GM19397 (cell line): ENCODE data around the gene GREB1L.
"Not testable (repeated sequence)": the region's sequence is repeated elsewhere in the genome, so short reads cannot be mapped to it uniquely, and the experiment has no call there.

Experiments
- ATAC-seq: cut with Tn5 transposase; IDR thresholded peaks from one replicate; pipeline ENCODE4 v1.9.1; 2021; ENCODE audit warnings: mild to moderate bottlenecking, moderate library complexity; ENCODE audit not compliant: unreplicated experiment

GREB1L gene

GRCh38 chr18:21303895-21304294 lies 61.9 kb downstream of the GREB1L start:
- no peak for ATAC-seq

GRCh38 chr18:21305621-21306020 lies 63.6 kb downstream of the GREB1L start:
- ATAC-seq: no peak

- ATAC-seq: no peak
These were observed 64.3 kb downstream of the GREB1L start for GRCh38 chr18:21306368-21306767.

DNA sequence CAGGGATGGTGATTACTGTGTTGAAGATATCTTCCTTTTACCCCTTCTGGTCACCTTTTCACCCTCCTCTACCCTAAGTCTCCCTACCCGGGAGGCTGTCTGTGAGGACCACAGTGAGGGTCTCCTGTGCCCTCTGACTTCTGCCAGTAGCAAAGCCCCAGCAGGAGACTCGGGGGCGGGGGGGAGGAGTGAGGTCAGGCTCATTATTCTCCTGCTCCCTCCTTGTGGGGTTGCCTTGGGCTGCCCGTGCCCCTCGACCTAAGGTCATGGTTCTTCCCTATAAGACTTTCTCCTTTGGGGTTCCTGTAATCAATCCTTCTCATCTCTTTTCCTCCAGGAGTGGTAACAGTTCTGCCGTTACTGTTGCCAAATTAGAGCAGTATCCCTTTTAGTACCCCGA lies 65.5 kb downstream of the GREB1L start:
- ATAC-seq: no peak

DNA sequence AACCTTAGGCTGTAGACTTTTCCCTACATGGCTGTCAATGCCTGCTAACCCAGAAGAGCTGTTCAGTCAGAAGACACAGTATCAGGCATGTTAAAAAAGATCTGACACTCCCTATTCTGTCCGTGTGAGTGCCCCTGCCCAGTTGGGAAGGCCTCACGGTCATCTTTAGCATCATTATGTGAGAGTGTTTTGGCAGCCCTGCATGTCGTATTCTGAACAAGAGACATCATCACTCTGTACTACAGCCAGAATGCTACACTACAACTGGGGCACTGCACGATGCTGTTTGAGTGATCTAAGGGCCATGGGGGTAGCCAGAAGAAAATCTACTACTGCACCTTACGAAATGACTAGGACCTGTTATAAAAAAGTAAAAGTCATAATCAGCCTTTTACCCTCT lies 67.2 kb downstream of the GREB1L start:
- ATAC-seq: no peak

DNA sequence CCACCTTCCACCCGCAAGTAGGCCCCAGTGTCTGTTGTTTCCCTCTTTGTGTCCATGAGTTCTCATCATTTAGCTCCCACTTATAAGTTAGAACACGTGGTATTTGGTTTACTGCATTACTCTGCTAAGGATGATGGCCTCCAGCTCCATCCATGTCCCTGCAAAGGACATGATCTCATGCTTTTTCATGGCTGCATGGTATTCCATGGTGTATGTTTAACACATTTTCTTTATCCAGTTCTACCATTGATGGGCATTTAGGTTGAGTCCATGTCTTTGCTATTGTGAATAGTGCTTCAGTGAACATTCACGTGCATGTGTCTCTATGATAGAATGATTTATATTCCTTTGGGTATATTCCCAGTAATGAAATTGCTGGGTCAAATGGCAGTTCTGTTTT lies 69.9 kb downstream of the GREB1L start:
- not testable (repeated sequence) for ATAC-seq

- no peak for ATAC-seq
These were observed 71.5 kb downstream of the GREB1L start for GRCh38 chr18:21313576-21313975.

DNA sequence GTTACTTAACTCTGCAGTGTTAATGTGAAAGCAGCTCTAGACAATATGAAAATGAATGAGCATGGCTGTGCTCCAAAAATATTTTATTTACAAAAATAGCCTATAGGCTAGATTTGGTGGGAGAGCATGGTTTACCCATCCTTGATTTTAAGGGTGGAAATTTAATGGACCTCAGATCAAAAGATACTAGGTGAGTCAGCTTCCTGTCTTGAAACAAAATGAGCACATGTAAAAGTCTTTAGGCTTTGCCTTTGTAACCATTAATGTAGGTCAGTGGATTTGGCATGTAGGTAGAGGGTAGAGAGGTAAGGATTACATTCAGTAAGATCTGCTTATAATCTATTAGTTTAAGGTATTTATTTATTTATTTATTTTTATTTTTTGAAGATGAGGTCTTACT lies 72.7 kb downstream of the GREB1L start:
- ATAC-seq: no peak

- ATAC-seq: not testable (repeated sequence)
These were observed 73.1 kb downstream of the GREB1L start for GRCh38 chr18:21315126-21315525.

- no peak for ATAC-seq
These were observed 73.7 kb downstream of the GREB1L start for GRCh38 chr18:21315741-21316197.

- ATAC-seq: no peak
These were observed 74.3 kb downstream of the GREB1L start for GRCh38 chr18:21316296-21316695.

GRCh38 chr18:21321711-21322110 lies 79.7 kb downstream of the GREB1L start:
- no peak for ATAC-seq

- ATAC-seq: no peak
These were observed 85.1 kb downstream of the GREB1L start for GRCh38 chr18:21327101-21327500.

- ATAC-seq: no peak
These were observed 88.2 kb downstream of the GREB1L start for GRCh38 chr18:21330122-21330701.

DNA sequence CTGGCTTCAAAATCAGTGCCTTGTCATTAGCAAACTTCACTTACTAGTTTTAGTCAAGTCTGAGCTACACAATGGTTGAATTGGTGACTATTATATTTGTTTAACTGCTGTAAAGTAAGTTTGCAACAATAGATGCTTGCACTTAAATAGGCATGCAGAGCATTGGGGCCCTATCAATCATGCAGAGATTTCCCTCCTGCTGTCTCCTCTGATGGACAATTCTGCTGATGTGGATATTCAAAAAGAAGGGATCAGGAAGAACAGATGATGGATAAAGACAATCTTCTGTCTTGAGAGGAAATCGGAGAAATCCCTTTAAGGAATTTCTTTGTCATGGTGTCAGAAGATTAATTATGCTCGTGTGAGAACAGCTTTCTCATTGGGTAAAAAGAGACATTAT lies 89.0 kb downstream of the GREB1L start:
- ATAC-seq: no peak

DNA sequence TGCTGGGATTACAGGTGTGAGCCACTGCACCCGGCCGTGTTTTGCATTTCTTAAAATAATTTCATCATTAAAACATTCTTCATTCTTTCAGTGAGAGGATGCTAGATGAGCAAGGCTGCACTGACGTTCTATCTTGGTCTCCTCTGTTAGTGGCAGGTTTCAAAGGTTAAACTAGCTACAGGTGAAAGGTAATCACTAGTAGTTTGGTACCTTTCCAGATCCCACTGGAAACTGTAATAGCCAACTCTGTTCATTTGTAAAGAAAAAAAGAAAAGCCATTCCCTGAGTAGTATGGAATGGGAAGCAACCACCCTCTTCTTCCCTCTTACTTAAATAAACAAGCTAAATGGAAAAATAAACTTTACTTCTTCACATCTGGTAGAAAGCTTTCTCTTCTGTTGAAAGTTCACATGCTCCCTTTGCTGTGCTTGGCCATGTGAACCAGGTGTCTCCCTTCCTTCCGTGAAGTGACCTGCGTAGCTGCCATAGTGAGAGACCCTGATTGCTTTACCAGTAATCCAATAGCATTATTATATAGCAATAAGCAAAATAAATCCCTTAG lies 94.0 kb downstream of the GREB1L start:
- no peak for ATAC-seq

DNA sequence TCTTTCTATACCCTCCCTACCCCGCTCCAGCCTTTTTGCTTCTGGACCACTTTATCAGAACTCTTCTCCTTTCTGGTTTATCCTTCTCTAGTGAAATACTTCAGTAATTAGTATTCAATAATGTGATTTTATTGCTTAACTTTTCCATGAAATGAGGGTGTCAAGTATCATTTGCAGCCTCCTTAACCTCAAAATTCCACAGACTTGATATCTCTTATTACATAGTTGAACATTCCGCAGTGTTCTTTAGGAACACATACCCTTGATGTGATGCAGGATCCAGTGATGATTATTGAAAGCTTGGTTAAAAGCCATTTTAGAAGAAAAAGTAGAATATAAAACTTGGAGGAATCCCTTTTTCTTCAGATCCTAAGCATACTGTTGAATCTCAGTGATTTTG lies 94.8 kb downstream of the GREB1L start:
- ATAC-seq: no peak

DNA sequence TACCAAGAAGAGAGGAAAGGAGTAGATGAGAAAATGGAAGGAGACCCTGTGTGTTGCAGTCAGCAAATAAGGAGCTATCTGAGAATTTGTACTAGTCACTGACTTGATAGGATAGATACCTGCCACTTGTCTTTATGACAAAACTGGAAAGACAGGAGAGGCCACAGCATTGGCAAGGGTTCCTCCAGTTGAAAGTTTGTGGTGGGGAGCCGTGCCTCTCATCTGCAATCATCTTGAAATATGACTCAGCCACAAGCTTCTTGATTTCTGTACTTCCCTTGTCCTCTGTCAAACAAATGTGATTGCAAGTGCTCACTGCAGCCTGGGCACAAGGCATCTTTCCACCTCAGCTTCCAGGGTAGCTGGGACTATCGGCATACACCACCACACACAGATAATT lies 99.1 kb downstream of the GREB1L start:
- ATAC-seq: no peak

DNA sequence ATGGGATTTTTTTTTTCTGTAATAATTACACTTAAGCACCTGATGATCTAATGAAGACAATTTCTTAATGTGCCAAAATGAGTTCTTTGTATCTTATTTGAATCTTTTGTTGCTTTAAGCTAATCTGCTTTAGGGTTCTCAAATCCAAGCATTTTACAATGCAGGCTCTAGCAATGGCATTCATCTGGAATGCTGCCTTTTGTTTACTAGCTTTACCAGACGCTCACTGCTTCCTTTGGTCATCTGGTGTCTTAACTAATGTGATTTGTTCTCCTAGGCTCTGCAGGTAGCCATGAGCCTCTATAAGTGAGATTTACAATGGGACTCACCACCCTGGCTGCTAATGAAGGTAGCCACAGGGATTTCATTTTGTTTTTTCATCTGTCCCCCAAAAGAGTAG lies 100.3 kb downstream of the GREB1L start:
- no peak for ATAC-seq

DNA sequence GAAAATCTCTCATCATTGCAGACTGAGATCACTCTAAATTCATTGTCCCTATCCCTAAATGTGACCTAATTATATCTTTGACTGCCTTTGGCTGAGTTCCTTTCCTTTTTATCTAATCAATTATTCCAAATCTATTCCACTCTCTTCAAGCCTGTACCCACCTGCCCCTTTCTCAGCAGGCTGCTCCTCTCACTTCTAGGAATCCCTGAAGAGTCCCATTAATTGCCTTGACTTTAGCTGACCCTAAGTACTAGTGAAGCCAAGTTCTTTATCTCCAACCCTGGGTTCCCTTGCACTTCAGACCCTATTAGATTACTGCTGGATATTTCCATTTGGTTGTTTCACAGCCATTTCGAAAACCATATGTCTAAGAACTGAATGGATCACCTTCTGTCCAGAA lies 102.8 kb downstream of the GREB1L start:
- no peak for ATAC-seq

DNA sequence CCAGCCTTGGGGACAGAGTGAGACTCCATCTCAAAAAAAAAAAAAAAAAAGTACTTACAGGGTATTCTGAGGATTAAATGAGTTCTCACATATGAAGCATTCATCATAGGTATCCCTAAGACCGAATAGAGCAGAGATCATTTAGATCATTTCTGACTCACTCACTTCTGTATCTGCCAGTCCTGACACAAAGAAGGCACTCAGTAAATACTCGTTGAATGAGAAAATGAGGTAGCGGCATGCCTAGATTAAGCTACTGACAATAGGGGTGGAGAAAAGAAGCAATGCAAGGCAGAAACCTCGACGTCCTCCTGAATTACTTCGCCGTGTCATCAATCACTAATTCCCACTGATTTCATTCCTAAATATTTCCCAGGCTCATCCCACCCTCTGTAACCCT lies 103.8 kb downstream of the GREB1L start:
- ATAC-seq: no peak

- ATAC-seq: no peak
These were observed 117.7 kb downstream of the GREB1L start for GRCh38 chr18:21359746-21360145.

- no peak for ATAC-seq
These were observed 119.4 kb downstream of the GREB1L start for GRCh38 chr18:21361307-21361880.
